Activated CD8-positive, alpha-beta memory T cell treated with anti-CD3 and anti-CD28 coated beads for 4 hours (primary cell): ENCODE results near the gene GRK6.

ENCODE experiments used
- DNase-seq, 2 donors: peaks; one replicate each; pipeline ENCODE4 v3.0.0-alpha.2; 2020; ENCODE audit warnings: low read depth in 2 of 2

The GRK6 gene

GRCh38 chr5:177439518-177440053, 13.1 kb downstream of the GRK6 start:
- DNase-seq, result no peak

GRCh38 chr5:177440211-177440989, 13.9 kb downstream of the GRK6 start:
- no peak for DNase-seq

- no peak for DNase-seq
Measured at GRCh38 chr5:177440990-177441780, 14.7 kb downstream of the GRK6 start.

- no peak for DNase-seq
Measured at GRCh38 chr5:177442066-177442826, 15.8 kb downstream of the GRK6 start.

GRCh38 chr5:177443144-177443983, 16.9 kb downstream of the GRK6 start:
- no peak for DNase-seq

GRCh38 chr5:177444106-177445051, 17.9 kb downstream of the GRK6 start:
- no peak for DNase-seq

GRCh38 chr5:177445052-177445916, 18.8 kb downstream of the GRK6 start:
- DNase-seq, result no peak

- DNase-seq, result no peak
Measured at GRCh38 chr5:177445917-177446199, 19.4 kb downstream of the GRK6 start.

GRCh38 chr5:177446200-177447065, 20.0 kb downstream of the GRK6 start, which contains the start of gene PRR7:
Gene PRR7 (plus strand): TSS chr5:177446814. CDS start chr5:177455068, 8,254 bp downstream.
- peak; percentile 50 to 51 for DNase-seq

GRCh38 chr5:177447066-177447610, 20.7 kb downstream of the GRK6 start:
- peak; percentile 31 to 45 for DNase-seq

GRCh38 chr5:177447611-177448243, 21.3 kb downstream of the GRK6 start:
- DNase-seq, result no peak

GRCh38 chr5:177448244-177448950, 21.9 kb downstream of the GRK6 start:
- DNase-seq, result no peak

- DNase-seq, result no peak
Measured at GRCh38 chr5:177449140-177450061, 22.9 kb downstream of the GRK6 start.

GRCh38 chr5:177450667-177451424, 24.4 kb downstream of the GRK6 start:
- DNase-seq, result no peak
